Thyroid gland (tissue), 4 donors: ENCODE measurements around the gene CHST11.

Experiments used
- POLR2A ChIP-seq, 2 donors: fragments of 450-650 bp; IDR thresholded peaks; one replicate each; pipeline ENCODE4 v1.6.1; 2017; ENCODE audit warnings: antibody characterized with exemption in 2 of 2, mild to moderate bottlenecking in 2 of 2, moderate library complexity in 1 of 2
- TF ChIP-seq, protein P1 (sequence below), 6 experiments: fragments of 200-600 bp in 3 of 6; fragments of 450-650 bp in 3 of 6; sonication (generic) in 3 of 6; IDR thresholded peaks; one replicate each; pipeline ENCODE4 v1.5.1; 2016 to 2019; ENCODE audit warnings: antibody characterized with exemption in 6 of 6, mild to moderate bottlenecking in 2 of 6, inconsistent platforms in 1 of 6, moderate library complexity in 1 of 6

DNA sequence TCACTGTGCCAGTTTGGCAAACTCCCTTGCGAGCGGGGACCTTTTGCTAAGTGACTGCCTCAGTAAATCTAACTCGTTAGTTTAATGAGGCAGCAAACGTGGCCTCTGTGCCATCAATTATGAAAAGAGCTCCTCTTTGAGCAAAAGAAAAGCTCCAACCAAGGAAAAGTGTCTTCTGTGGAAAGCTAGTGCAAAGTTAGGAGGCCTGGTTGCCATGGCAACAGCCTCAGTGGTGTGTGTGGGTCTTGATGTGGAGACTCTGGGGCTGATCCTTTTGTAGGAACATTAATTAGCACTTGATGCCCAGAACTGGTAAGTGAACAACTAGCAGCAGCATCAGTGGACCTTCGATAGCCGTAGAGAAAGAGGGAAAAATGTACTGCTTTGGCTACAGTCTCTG lies 145.7 kb downstream of the CHST11 start:
- TF ChIP-seq, protein P1, sequence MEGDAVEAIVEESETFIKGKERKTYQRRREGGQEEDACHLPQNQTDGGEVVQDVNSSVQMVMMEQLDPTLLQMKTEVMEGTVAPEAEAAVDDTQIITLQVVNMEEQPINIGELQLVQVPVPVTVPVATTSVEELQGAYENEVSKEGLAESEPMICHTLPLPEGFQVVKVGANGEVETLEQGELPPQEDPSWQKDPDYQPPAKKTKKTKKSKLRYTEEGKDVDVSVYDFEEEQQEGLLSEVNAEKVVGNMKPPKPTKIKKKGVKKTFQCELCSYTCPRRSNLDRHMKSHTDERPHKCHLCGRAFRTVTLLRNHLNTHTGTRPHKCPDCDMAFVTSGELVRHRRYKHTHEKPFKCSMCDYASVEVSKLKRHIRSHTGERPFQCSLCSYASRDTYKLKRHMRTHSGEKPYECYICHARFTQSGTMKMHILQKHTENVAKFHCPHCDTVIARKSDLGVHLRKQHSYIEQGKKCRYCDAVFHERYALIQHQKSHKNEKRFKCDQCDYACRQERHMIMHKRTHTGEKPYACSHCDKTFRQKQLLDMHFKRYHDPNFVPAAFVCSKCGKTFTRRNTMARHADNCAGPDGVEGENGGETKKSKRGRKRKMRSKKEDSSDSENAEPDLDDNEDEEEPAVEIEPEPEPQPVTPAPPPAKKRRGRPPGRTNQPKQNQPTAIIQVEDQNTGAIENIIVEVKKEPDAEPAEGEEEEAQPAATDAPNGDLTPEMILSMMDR (IDR thresholded peaks at IDR 0.05): no peak
- TF ChIP-seq POLR2A (IDR thresholded peaks at IDR 0.05): no peak
